ENCODE measurements around the gene HSF4.

DNA sequence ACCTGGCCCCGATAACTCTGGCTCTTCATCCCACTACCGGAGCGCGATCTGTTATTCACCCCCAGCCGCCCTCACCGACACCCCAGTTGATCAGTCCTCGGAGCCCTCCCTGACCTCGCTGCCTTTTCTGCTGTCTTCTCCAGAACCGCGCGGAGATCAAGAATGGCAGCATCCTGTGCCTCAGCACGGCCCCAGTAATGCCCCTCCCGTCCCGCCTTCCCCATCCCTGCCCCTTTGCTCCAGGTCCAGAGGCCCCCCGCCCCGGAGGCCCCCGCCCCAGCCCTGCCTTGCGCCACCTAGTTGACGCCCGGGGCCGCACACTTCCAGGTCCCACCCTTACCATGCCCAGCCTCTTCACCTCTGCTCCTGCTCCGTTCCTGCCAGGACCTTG lies 35.3 kb downstream of the HSF4 start:
- TF ChIP-seq GABPA (IDR thresholded peaks at IDR 0.05; ENCODE audit: low read depth) (no peak), POLR2AphosphoS5 (IDR thresholded peaks at IDR 0.05; ENCODE audit: low read depth) (no peak)
- TF ChIP-seq, protein P1, sequence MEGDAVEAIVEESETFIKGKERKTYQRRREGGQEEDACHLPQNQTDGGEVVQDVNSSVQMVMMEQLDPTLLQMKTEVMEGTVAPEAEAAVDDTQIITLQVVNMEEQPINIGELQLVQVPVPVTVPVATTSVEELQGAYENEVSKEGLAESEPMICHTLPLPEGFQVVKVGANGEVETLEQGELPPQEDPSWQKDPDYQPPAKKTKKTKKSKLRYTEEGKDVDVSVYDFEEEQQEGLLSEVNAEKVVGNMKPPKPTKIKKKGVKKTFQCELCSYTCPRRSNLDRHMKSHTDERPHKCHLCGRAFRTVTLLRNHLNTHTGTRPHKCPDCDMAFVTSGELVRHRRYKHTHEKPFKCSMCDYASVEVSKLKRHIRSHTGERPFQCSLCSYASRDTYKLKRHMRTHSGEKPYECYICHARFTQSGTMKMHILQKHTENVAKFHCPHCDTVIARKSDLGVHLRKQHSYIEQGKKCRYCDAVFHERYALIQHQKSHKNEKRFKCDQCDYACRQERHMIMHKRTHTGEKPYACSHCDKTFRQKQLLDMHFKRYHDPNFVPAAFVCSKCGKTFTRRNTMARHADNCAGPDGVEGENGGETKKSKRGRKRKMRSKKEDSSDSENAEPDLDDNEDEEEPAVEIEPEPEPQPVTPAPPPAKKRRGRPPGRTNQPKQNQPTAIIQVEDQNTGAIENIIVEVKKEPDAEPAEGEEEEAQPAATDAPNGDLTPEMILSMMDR (IDR thresholded peaks at IDR 0.05; ENCODE audit: insufficient read depth, low read length), result no peak
